Prostate gland (tissue), 2 donors: Measurements from ENCODE around the gene CCN2.

Experiments used
- POLR2A ChIP-seq: fragments of 450-650 bp; IDR thresholded peaks from one replicate; pipeline ENCODE4 v1.6.1; 2016; ENCODE audit warnings: antibody characterized with exemption, mild to moderate bottlenecking
- POLR2AphosphoS5 ChIP-seq: sonication (generic); formaldehyde crosslinking; IDR thresholded peaks from one replicate; pipeline ENCODE4 v1.6.1; 2017; ENCODE audit warnings: antibody characterized with exemption
- TF ChIP-seq, protein P1 (sequence below), 4 experiments: fragments of 200-600 bp in 2 of 4; fragments of 450-650 bp in 2 of 4; sonication (generic) in 2 of 4; IDR thresholded peaks; 1 replicate in 3 of 4; 2 replicates in 1 of 4; pipeline ENCODE4 v1.5.1; 2016 to 2019; ENCODE audit warnings: antibody characterized with exemption in 4 of 4, mild to moderate bottlenecking in 2 of 4, moderate library complexity in 2 of 4

- TF ChIP-seq POLR2A (no peak), POLR2AphosphoS5 (no peak)
- TF ChIP-seq, protein P1, sequence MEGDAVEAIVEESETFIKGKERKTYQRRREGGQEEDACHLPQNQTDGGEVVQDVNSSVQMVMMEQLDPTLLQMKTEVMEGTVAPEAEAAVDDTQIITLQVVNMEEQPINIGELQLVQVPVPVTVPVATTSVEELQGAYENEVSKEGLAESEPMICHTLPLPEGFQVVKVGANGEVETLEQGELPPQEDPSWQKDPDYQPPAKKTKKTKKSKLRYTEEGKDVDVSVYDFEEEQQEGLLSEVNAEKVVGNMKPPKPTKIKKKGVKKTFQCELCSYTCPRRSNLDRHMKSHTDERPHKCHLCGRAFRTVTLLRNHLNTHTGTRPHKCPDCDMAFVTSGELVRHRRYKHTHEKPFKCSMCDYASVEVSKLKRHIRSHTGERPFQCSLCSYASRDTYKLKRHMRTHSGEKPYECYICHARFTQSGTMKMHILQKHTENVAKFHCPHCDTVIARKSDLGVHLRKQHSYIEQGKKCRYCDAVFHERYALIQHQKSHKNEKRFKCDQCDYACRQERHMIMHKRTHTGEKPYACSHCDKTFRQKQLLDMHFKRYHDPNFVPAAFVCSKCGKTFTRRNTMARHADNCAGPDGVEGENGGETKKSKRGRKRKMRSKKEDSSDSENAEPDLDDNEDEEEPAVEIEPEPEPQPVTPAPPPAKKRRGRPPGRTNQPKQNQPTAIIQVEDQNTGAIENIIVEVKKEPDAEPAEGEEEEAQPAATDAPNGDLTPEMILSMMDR (IDR thresholded peaks at IDR 0.05): no peak
These were observed 3.0 kb downstream of the CCN2 start for GRCh38 chr6:131947986-131948661.
